Upper lobe of left lung (tissue), 6 donors: ENCODE data around the gene STIM1. TPM values are rescaled to one million over a fixed set of nuclear protein-coding genes. Genes with fewer than 3 reads are reported as not detected.

Experiments
- ATAC-seq, 2 donors: fragments of 200-7000 bp; cut with Tn5 transposase; one replicate each; pipeline ENCODE4 v1.9.1; 2022; ENCODE audit warnings: mild to moderate bottlenecking in 2 of 2, moderate library complexity in 2 of 2; ENCODE audit not compliant: low FRiP score in 2 of 2
- DNase-seq, 2 donors: peaks; one replicate each; pipeline ENCODE4 v3.0.0-alpha.2; 2019 to 2020
- H3K27ac ChIP-seq, 4 donors: fragments of 200-600 bp; sonication (generic); one replicate each; pipeline ENCODE4 v1.5.1; 2016 to 2019
- H3K27me3 ChIP-seq, 4 donors: fragments of 200-600 bp; sonication (generic); one replicate each; pipeline ENCODE4 v1.5.1; 2017 to 2019
- H3K36me3 ChIP-seq, 4 donors: fragments of 200-600 bp; sonication (generic); one replicate each; pipeline ENCODE4 v1.5.1; 2016 to 2019
- H3K4me1 ChIP-seq, 4 donors: fragments of 200-600 bp; sonication (generic); one replicate each; pipeline ENCODE4 v1.5.1; 2018 to 2019
- H3K4me3 ChIP-seq, 4 donors: fragments of 200-600 bp; sonication (generic); one replicate each; pipeline ENCODE4 v1.5.1; 2017 to 2019; ENCODE audit warnings: mild to moderate bottlenecking in 2 of 4, moderate library complexity in 1 of 4
- H3K9me3 ChIP-seq, 4 donors: fragments of 200-600 bp; sonication (generic); one replicate each; pipeline ENCODE4 v1.5.1; 2018 to 2019
- CTCF ChIP-seq, 6 experiments: fragments of 450-650 bp in 4 of 6; fragments of 200-600 bp in 2 of 6; sonication (generic) in 2 of 6; IDR thresholded peaks; one replicate each; pipeline ENCODE4 v1.5.1; 2016 to 2019; ENCODE audit warnings: antibody characterized with exemption in 6 of 6
- EP300 ChIP-seq, 4 donors: sonication (generic); formaldehyde crosslinking; IDR thresholded peaks; one replicate each; pipeline ENCODE4 v1.5.1; 2017; ENCODE audit warnings: antibody characterized with exemption in 4 of 4, control low read depth in 2 of 4
- POLR2A ChIP-seq, 4 donors: fragments of 450-650 bp; IDR thresholded peaks; one replicate each; pipeline ENCODE4 v1.5.1; 2016 to 2017; ENCODE audit warnings: antibody characterized with exemption in 4 of 4, mild to moderate bottlenecking in 2 of 4
- POLR2AphosphoS5 ChIP-seq, 2 donors: sonication (generic); formaldehyde crosslinking; IDR thresholded peaks; one replicate each; pipeline ENCODE4 v1.5.1; 2017; ENCODE audit warnings: antibody characterized with exemption in 2 of 2
- WGBS, 2 donors: methylation state at CpG; one replicate each; pipeline ENCODE4 v1.1.5; 2017 to 2018; 5-methylcytosine and 5-hydroxymethylcytosine counted together
- total RNA-seq, 6 donors: library from RNA; depleted of rRNA in 4 of 6; stranded (reverse); fragments of >200 nt in 4 of 6; gene quantifications; one replicate each; pipeline versions ENCODE4 v1.1.0 to v1.2.1, GENCODE V29; 2016 to 2021
- donor health status: DM: no; HTN: no; CAD: no; lungs with moderate emphysema.
- donor health status: DM: no; HTN: yes; CAD: no; lungs with severe emphysema.

The STIM1 gene
- total RNA-seq, 6 donors from 2014 or later, result 39.7 to 81.8 (median 56.5) TPM

GRCh38 chr11:3866206-3866605 lies 10.7 kb downstream of the STIM1 start:
- TF ChIP-seq POLR2A (IDR thresholded peaks at IDR 0.05) (no peak), CTCF (IDR thresholded peaks at IDR 0.05) (peak in 2 of 6 experiments; percentile 5 to 16), EP300 (IDR thresholded peaks at IDR 0.05) (no peak), POLR2AphosphoS5 (IDR thresholded peaks at IDR 0.05) (peak in 1 of 2 donors; percentile 27)
- 31 to 52% methylated on average over 5 of the region's 5 CpGs for WGBS, 2 donors
- peaks cover 45 to 64% (median 50%) of the 10 kb centered on the region in 4 donors for H3K4me1 ChIP-seq
- no peaks in the 10 kb centered on the region for H3K27me3 ChIP-seq
- ATAC-seq, result peak; percentile 69 to 88
- no peaks in the 10 kb centered on the region for H3K9me3 ChIP-seq
- peak overlapping the region; percentile 70 to 83 (median 78) for H3K27ac ChIP-seq
- H3K4me3 ChIP-seq, result no peak overlapping the region
- H3K36me3 ChIP-seq, result no peaks in the 10 kb centered on the region
- peak in 1 of 2 donors; percentile 88 for DNase-seq

- H3K9me3 ChIP-seq, result no peaks in the 10 kb centered on the region
- no peak for DNase-seq
- no peak for TF ChIP-seq EP300 (IDR thresholded peaks at IDR 0.05)
Observed at GRCh38 chr11:3866836-3867208, 11.4 kb downstream of the STIM1 start.

GRCh38 chr11:3867209-3868091 lies 12.0 kb downstream of the STIM1 start:
- Histone ChIP-seq H3K27me3 (no peaks in the 10 kb centered on the region), H3K9me3 (no peaks in the 10 kb centered on the region), H3K36me3 (no peaks in the 10 kb centered on the region), H3K4me3 (no peak overlapping the region), H3K27ac (peak overlapping the region; percentile 67 to 83 (median 76)), H3K4me1 (peaks cover 42 to 53% (median 46%) of the 10 kb centered on the region in 4 donors)
- ATAC-seq (peak; percentile 21 to 27), DNase-seq (peak in 1 of 2 donors; percentile 49)
- WGBS, 2 donors, result 34 to 46% methylated on average over 6 of the region's 6 CpGs
- TF ChIP-seq POLR2A (IDR thresholded peaks at IDR 0.05), result no peak
- no peak for TF ChIP-seq EP300 (IDR thresholded peaks at IDR 0.05)
- no peak for TF ChIP-seq CTCF (IDR thresholded peaks at IDR 0.05)
- TF ChIP-seq POLR2AphosphoS5 (IDR thresholded peaks at IDR 0.05), result no peak

More at GRCh38 chr11:3866836-3867208, 11.4 kb downstream of the STIM1 start:
- Histone ChIP-seq H3K36me3 (no peaks in the 10 kb centered on the region), H3K27ac (peak overlapping the region; percentile 70 to 83 (median 78)), H3K27me3 (no peaks in the 10 kb centered on the region), H3K4me3 (no peak overlapping the region), H3K4me1 (peaks cover 39 to 58% (median 48%) of the 10 kb centered on the region in 4 donors)
- ATAC-seq, result no peak

- H3K4me3 ChIP-seq, result no peak overlapping the region
- 92 to 94% methylated on average over 2 of the region's 2 CpGs for WGBS, 2 donors
- ATAC-seq (no peak), DNase-seq (no peak)
- no peak for TF ChIP-seq EP300 (IDR thresholded peaks at IDR 0.05)
- TF ChIP-seq CTCF (IDR thresholded peaks at IDR 0.05), result no peak
- TF ChIP-seq POLR2AphosphoS5 (IDR thresholded peaks at IDR 0.05), result no peak
- TF ChIP-seq POLR2A (IDR thresholded peaks at IDR 0.05), result no peak
- H3K36me3 ChIP-seq, result no peaks in the 10 kb centered on the region
- H3K9me3 ChIP-seq, result no peaks in the 10 kb centered on the region
- peaks cover 5 to 24% (median 12%) of the 10 kb centered on the region in 4 donors for H3K4me1 ChIP-seq
- no peaks in the 10 kb centered on the region for H3K27me3 ChIP-seq
- H3K27ac ChIP-seq, result no peak overlapping the region
Observed at GRCh38 chr11:3873712-3874349, 18.4 kb downstream of the STIM1 start.

GRCh38 chr11:3876613-3877012 lies 21.1 kb downstream of the STIM1 start:
- WGBS, 2 donors, result 84 to 90% methylated on average over 3 of the region's 3 CpGs
- TF ChIP-seq POLR2AphosphoS5 (IDR thresholded peaks at IDR 0.05) (no peak), EP300 (IDR thresholded peaks at IDR 0.05) (no peak), POLR2A (IDR thresholded peaks at IDR 0.05) (no peak), CTCF (IDR thresholded peaks at IDR 0.05) (no peak)
- Histone ChIP-seq H3K27me3 (no peaks in the 10 kb centered on the region), H3K4me3 (no peak overlapping the region), H3K9me3 (no peaks in the 10 kb centered on the region), H3K4me1 (peaks cover 25 to 44% (median 33%) of the 10 kb centered on the region in 4 donors), H3K27ac (no peak overlapping the region), H3K36me3 (no peaks in the 10 kb centered on the region)
- DNase-seq (no peak), ATAC-seq (no peak)
